NCI-H2107 (cell line): ENCODE measurements around the gene PSMA7.

ENCODE experiments used
- DNase-seq: peaks from one replicate; lab custom pipeline; 2025; lab: John Stamatoyannopoulos, UW

PSMA7 gene

DNA sequence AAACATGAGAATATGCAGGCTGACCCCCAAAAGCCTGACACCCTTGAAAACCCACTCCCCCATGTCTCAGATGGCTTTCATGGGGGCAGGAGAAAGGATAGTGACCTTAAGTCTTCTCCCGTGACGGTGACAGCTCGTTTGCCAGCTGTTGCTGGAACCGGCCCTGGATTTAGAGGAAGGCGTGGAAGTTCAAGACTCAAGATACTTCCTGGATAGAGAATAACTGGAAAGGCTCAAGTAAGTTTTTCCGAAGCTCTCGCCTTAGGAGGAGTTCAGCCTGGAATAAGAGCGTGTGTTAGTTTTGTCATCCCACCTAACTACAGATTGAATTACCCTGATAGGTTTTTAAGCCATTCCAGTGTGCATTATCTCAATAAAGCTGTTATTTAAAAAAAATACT is 28.1 kb upstream of the PSMA7 start:
- DNase-seq: no peak

DNA sequence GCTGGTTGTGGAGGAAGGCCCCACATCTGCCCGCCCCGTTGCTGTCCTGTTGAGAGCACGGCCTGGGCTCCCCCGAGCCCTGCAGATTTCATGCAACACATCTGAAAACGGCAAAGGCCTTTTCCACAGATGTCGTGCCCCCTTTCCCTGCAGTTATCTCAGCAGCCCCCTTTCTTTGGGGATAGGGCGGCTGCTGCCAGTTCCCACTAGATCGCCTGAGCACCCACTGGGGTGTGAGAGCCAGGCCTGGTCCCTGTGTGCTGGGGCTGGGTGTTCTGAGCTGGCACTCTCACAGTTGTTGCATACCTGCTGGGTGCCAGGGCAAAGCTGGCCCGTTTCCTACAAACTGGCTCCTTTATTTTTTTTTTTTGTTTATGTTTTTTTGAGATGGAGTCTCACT is 27.3 kb upstream of the PSMA7 start:
- no peak for DNase-seq

DNA sequence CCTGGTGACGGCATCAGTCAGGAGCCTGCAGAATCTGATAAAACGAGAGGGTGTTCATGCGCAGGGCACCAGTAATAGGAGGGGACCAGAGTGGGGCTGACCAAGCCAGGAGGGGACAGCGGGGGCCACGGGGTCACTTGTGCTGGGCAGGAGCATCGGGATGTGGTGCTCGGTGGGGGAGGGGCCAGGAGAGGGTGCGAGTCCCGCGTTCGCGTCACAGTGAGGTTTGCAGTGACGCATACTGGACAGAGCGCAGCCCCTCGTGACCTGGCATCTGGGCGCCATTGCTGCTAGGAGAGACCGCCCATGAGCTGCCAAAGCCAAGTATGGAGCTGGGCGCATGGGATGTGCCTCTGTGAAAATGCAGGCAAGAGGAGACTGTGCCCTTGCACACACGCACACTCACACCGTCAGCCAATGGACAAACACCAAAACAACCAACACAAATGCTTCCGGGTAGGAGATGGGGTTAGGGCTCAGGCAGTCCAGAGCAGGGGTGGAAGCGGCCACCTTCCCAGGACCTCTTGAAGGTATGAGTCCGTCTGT is 25.8 kb upstream of the PSMA7 start:
- no peak for DNase-seq

DNA sequence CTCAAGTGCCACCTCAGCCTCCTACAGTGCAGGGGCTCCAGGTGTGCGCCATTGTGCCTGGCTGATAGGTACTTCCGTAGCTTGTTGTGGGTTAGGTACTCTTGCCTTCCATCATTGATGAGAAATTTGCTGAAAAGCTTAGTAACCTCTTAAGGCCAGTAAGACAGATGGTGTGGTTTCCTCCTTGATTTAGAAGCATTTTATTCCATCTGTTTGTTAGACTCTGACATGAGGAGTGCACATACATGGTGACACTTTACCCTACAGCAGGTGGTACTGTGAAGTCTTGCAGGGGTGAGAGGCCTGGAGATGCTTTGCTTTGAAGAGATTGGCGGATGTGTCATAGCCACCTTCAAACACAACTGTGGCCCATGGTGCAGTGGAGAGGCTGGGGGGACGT is 24.9 kb upstream of the PSMA7 start:
- no peak for DNase-seq

DNA sequence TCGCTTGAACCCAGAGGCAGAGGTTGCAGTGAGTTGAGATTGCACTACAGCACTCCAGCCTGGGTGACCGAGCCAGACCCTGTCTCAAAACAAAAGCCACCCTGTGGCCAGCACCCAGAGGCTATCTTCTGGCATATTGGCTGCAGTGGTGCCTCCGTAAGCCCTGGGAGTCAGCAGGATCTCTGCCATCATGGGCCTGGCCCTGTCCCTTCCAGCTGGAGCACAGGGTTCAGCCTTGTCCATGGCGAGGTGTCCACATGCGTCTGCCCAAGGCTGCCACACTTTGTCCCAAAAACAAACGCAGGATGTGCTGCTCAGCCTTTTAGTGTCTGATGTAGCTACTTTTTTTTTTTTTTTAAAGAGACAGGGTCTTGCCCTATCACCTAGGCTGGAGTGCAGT is 24.3 kb upstream of the PSMA7 start:
- no peak for DNase-seq

DNA sequence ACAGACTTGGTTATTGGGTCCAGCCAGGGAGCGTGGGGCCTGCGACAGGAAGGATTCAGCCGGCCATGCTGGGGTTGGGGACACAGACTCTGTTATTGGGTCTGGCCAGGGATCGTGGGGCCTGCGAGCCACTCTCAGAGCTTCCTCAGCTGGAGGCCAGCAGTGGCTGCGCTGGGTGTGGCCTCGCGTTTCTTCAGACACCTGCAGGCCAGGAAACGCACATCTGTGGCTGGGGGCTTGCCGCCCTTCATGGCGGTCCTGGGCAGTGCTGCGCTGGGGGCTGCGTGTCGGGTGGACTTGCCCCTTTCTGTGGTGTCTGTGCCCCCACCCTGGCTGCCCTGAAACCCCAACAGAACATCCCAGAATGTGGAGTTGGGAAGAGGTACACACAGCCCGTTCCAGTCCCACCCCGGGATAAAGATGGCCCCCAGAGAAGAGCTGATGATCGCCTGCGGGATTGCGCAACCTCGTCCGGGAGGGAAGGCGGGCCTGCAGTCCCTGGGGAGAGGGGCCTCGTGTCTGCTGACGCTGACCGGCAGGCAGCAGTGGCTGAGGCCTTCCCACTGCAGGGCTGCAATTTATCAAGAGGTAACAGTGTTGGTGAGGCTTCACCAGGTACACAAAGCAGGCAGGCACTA is 22.7 kb upstream of the PSMA7 start:
- no peak for DNase-seq

DNA sequence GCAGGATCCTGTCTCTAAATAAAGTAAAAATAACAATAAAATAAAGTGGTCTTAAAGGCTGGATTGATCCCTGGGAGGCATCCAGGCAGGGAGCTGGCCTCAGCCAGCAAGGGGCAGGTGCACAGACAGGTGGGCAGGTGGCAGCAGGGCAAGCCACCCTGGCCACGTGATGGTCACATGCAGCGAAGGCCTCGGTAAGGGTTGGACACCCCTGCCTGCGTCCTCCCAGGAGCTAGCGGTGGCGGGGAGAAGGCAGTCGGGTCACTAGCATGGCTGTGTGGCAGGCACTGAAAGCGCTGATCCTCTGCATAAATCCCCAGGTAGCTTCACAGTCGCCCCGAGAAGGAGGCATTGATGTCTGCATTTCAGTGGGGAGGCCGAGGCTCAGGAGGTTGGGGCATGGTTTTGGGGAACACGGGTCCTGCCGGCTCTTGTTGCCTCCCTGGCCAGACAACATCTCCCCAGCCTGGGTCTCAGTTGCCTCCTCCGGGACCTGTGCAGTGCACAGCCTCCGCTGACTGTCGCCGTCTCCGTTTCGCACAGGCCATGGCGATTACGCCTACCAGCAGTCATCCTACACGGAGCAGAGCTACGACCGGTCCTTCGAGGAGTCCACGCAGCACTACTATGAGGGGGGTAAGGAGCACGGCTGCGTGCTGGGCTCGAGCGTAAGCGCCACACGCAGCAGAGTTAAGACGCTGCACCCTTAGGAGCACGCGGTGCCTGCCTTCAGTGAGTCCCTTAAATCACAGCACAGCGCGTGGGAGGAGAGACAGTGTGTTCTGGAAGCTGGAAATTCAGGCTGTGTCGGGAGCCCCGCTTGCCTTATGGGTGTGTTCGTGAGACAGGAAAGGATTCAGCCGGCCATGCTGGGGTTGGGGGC is 21.9 kb upstream of the PSMA7 start:
- DNase-seq: no peak

DNA sequence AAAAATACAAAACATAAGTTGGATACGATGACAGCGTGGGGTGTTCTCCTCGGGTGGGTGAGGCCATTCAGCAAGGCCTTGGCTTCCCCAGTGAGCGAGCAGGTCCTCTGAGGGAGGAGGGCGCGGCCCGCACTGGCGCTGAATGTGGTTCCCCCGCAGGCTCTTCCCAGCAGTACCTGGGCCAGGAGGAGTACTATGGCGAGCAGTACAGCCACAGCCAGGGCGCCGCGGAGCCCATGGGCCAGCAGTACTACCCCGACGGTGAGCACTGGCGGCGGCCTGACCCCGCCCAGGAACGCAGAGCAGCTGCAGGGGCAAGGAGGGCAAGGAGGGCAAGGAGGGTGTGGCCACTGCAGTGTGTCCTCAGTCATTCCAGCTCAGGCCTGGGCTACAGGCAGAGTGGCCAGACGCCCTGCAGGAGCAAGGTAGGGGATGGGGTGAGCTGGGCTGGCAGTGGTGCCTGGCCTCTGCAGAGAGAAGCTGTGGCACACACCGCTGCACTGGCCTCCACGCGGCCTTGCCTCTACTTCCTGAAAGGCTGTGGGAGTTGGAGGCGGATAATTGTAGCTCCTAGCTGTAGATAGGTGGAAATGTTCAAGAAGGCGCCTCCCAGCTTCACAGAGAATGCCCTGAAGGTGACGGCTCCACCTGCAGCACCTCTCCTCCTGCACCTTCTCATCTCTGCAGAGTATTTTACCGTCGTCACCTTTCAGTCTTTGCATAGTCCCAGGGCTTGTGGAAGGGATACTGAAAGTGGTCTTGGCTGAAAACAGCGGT is 21.0 kb upstream of the PSMA7 start:
- no peak for DNase-seq

DNA sequence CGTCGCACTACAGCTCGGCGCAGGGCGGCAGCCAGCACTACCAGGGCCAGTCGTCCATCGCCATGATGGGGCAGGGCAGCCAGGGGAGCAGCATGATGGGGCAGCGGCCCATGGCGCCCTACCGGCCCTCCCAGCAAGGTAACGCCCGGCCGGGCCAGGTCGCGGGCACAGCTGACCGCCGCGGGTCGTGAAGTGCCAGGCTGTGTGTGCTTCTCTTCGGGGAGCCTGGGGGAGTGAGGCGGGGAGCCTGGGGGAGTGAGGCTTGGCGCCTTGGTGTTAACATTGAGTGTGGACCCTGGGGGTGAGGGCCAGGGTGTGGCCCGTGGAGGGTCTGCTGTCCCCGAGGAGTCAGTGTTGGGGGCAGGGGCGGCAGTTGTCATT is 20.3 kb upstream of the PSMA7 start:
- no peak for DNase-seq

DNA sequence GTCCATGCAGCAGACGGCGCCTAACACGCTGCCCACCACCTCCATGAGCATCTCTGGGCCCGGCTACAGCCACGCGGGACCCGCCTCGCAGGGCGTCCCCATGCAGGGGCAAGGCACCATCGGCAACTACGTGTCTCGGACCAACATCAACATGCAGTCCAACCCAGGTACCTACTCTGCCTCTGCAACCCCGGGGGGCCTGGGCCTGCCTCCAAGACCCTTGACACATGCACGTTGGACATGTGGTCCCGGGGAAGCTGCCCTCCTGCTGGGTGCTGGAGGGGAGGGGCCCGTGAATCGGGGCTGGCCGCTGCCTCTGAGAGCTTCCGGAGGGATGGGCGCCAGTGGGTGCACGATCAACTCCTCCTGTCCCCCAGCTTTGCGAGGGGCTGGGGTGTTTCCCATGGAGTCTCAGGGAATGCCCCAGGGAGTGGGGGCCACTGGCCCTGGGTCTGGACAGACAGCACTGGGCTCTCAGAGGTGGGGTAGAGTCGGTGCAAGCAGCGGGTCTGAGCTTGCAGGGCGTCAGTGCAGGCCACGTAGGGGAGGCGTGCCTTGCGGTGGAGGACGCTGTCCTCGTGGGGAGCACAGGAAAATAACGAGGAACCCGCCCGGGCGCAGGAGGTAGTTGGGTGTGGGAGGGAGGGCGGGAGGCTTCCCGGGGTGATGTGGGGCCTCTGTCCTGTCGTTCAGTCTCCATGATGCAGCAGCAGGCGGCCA is 19.7 kb upstream of the PSMA7 start:
- DNase-seq: no peak

DNA sequence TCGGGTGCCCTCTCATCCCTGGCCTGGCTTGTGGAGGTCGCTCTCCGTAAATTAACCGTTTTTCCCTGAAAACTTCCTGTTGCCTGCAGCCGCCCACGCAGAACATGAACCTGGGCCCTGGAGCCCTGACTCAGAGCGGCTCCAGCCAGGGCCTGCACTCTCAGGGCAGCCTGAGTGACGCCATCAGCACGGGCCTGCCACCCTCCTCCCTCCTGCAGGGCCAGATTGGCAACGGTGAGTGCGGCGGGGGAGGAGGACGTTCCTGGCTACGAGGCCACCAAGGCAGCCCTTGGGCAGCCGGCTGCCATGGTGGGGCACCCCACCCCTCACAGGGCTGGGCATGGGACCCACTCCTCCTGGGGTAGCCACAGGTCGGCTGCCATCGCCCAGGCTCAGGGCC is 18.2 kb upstream of the PSMA7 start:
- DNase-seq: no peak

DNA sequence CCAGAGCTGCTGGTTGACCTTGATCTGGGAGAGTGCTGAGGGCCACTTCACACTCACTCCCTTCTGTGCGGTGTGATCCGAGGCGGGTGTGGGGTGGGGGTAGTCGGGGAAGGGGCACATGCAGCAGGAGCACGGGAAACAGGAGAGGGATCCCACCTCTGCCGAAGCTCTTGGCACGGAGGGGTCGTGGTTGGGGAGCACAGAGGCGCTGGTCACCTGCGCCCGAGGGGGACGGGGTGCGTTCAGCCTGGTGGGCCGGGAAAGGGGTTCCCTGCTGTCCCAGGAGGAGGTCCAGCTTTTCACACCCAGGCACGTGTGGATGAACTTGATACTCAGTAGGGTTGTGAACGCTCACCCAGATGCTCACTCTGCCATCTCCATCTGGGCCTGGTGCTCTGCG is 17.7 kb upstream of the PSMA7 start:
- no peak for DNase-seq

DNA sequence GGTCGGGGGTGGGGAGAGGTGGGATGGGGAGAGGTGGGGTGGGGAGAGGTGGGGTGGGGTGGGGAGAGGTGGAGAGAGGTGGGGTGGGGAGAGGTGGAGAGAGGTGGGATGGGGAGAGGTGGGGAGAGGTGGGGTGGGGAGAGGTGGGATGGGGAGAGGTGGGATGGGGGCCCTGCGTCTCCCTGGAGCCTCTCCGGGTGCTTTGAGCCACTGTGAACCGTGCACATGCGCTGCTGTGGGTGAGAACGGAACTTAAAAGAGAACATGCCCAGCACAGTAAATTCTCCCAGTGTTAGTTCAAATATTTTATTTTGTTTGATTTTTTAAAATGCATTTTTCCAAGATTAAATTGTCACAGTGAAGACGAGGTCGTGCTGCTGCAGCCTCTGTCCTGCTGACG is 17.1 kb upstream of the PSMA7 start:
- DNase-seq: no peak

DNA sequence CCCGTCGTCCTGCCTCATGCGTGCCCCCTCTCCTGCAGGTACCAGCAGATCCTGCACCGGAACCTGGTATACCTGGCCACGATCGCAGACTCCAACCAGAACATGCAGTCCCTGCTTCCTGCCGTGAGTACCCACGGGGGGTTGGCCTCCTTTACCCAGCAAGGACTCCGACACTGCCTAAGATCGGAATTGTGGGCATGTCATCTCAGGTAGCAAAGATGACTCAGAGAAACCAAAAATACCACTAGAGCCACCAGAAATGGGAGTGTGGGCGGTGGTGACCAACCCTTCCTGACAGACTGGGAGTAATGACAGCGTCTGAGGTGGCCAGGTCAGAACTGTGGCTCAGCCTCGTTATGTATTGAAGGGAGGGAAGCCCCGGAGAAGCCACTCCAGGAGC is 16.6 kb upstream of the PSMA7 start:
- DNase-seq: no peak

DNA sequence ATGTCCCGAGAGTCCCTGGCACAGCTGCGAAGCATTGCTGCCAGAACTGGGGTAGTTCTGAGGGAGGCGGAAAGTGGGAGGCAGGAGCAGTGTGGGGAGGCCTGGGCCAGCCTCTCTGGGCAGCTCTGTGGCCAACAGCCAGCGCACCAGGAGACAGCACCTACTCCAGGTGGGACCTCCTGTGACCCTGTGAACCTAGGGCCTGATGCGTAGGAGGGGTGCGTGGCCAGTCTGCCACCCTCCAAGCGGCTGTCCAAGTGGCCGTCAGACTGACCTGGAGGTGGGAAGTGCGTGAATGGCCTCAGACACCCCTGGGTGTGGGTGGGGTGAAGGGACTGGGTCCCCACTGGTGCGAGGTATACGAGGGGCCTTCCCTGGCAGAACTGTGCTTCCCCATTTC is 15.9 kb upstream of the PSMA7 start:
- no peak for DNase-seq

DNA sequence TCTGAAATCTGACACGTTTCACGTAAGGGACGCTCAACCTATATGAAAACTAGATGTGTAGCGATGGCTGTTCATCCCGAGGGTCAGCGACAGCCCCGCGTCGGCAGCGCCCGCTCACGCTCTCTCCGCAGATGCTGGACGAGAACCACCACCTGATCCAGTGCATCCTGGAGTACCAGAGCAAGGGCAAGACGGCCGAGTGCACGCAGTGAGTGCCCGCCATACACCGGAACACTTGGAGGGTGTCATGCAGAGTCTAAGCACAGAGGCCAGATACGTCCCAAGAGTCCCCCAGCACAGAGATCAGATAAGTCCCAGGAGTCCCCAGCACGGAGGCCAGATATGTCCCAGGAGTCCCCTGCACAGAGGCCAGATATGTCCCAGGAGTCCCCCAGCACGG is 15.3 kb upstream of the PSMA7 start:
- no peak for DNase-seq

DNA sequence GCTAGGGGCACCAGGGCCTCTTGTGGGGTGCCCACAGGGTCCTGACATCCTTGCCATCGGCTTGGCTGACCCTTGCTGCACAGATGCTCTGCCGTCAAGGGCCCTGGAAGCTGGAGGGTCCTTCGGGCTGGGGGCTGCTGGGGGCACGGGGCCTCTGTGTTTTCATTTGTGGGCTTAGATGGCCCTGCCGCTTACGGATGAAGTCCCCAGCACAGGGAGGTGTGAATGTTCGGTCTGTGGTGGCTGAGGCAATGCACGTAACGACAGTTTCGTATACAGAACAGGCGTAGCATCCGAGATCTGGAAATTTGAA is 14.8 kb upstream of the PSMA7 start:
- no peak for DNase-seq

DNA sequence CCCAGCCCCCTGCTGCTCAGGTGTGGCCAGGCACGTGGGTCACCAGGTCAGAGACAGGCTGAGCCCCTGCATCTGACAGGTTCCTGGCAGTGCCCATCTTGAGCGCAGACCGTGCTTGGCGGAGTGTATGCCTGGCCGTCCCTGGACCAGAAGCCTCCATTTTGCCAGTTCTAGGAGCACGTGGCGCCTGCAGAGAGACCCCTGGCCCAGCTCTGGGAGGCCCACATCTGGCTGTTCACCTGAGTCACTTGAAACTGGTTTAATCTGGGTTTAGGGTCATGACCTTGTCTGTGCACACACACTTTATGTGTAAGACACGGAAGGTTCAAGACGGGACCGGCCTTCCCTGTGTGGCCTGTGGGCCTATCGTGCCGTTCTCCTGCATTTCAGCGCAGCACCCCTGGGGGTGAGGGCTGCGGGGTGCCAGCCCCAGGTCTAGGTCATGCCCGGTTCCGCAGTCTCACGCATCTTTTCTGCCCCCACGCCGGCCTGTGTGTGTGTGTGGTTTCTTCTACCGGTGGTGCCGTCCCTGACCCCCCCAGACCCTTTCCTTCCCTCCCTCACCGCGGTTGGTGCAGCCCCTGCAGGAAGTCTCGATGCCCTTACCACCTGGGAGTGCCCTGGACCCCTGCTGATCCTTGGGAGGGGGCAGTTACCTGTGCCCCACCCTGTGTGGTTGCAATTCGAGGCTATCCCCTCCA is 14.3 kb upstream of the PSMA7 start:
- DNase-seq: no peak

DNA sequence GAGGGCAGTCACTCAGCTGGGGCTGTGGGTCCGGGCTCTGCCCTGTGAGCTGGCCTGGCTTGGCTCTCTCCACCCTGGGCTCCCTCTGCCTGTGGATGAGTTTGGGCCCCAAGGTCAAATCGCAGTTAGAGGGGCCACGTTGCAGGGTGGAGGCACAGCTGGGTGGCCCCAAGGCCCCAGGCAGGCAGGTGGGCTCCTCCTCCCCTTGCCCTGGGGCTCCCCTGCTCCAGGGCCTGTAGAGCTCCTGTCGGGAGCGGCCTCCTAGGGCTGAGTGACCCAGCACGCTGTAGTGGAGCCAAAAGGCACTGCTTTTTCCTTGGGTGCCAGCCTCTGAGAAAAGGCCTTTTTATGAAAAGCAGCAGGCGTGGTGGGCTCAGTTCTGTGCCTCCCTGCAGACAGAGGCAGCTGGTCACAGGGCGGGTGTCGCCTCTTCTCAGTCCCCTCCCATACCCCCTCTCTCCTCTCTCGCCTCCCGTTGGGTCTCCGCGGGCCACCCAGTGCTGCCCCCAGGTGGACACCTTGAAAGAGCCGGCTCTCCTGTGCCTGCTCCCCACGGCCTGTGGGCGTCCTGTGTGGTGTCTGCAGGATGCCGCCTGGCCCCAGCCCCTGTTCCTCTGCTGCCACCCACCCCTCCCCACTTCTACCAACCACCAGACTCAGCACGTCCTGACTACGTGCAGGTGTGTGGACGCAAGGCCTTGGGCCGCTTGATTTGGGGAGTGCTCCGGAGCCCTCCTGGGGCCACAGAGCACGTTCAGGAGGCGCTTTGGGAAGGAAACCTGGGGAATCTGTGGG is 13.6 kb upstream of the PSMA7 start:
- DNase-seq: peak; percentile 29

DNA sequence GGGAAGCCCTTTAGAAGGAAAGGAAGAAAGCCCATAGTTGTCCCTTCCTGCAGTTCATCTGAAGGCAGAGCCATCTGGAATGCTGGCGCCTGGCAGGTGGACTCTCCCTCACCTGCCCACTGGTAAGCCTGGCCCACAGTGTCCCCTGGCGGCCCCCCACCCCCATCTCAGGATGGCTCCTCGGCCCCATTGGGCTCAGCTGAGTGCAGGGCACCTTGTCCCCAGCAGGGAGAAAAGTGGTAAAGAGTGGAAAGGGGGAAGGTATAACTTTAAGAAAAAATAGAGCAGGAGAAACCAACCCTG is 13.0 kb upstream of the PSMA7 start:
- no peak for DNase-seq
